ENCODE data around the gene CLEC16A.

Gene CLEC16A

GRCh38 chr16:11128211-11129141 is 184.1 kb downstream of the CLEC16A start:
- peaks cover 70% of the 10 kb centered on the region for H3K36me3 ChIP-seq
- H3K4me3 ChIP-seq (ENCODE audit: low read depth in 1 of 2, low read length in 1 of 2), result no peak overlapping the region
- H3K27me3 ChIP-seq, result no peaks in the 10 kb centered on the region
- no peaks in the 10 kb centered on the region for H3K4me1 ChIP-seq (ENCODE audit: control insufficient read depth in 1 of 2, insufficient read depth in 1 of 2, low read depth in 1 of 2, low read length in 1 of 2)
- no peak overlapping the region for H3K27ac ChIP-seq
- TF ChIP-seq, protein P1, sequence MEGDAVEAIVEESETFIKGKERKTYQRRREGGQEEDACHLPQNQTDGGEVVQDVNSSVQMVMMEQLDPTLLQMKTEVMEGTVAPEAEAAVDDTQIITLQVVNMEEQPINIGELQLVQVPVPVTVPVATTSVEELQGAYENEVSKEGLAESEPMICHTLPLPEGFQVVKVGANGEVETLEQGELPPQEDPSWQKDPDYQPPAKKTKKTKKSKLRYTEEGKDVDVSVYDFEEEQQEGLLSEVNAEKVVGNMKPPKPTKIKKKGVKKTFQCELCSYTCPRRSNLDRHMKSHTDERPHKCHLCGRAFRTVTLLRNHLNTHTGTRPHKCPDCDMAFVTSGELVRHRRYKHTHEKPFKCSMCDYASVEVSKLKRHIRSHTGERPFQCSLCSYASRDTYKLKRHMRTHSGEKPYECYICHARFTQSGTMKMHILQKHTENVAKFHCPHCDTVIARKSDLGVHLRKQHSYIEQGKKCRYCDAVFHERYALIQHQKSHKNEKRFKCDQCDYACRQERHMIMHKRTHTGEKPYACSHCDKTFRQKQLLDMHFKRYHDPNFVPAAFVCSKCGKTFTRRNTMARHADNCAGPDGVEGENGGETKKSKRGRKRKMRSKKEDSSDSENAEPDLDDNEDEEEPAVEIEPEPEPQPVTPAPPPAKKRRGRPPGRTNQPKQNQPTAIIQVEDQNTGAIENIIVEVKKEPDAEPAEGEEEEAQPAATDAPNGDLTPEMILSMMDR (IDR thresholded peaks at IDR 0.05), result no peak
- H3K9me3 ChIP-seq, result no peaks in the 10 kb centered on the region

- no peaks in the 10 kb centered on the region for H3K4me1 ChIP-seq (ENCODE audit: control insufficient read depth in 1 of 2, insufficient read depth in 1 of 2, low read depth in 1 of 2, low read length in 1 of 2)
- no peaks in the 10 kb centered on the region for H3K27me3 ChIP-seq
- no peak overlapping the region for H3K27ac ChIP-seq
- no peaks in the 10 kb centered on the region for H3K9me3 ChIP-seq
- no peak overlapping the region for H3K4me3 ChIP-seq (ENCODE audit: low read depth in 1 of 2, low read length in 1 of 2)
- TF ChIP-seq, protein P1 (IDR thresholded peaks at IDR 0.05), result no peak
- H3K36me3 ChIP-seq, result peaks cover 61% of the 10 kb centered on the region
Measured at GRCh38 chr16:11129378-11129781, 185.0 kb downstream of the CLEC16A start.

GRCh38 chr16:11130978-11131665 is 186.8 kb downstream of the CLEC16A start:
- no peaks in the 10 kb centered on the region for H3K4me1 ChIP-seq (ENCODE audit: control insufficient read depth in 1 of 2, insufficient read depth in 1 of 2, low read depth in 1 of 2, low read length in 1 of 2)
- H3K36me3 ChIP-seq, result peaks cover 54% of the 10 kb centered on the region
- H3K27ac ChIP-seq, result no peak overlapping the region
- no peaks in the 10 kb centered on the region for H3K9me3 ChIP-seq
- TF ChIP-seq, protein P1 (IDR thresholded peaks at IDR 0.05), result no peak
- no peak overlapping the region for H3K4me3 ChIP-seq (ENCODE audit: low read depth in 1 of 2, low read length in 1 of 2)
- no peaks in the 10 kb centered on the region for H3K27me3 ChIP-seq

- H3K4me1 ChIP-seq (ENCODE audit: control insufficient read depth in 1 of 2, insufficient read depth in 1 of 2, low read depth in 1 of 2, low read length in 1 of 2), result no peaks in the 10 kb centered on the region
- no peak overlapping the region for H3K4me3 ChIP-seq (ENCODE audit: low read depth in 1 of 2, low read length in 1 of 2)
- TF ChIP-seq, protein P1 (IDR thresholded peaks at IDR 0.05), result no peak
- H3K9me3 ChIP-seq, result no peaks in the 10 kb centered on the region
- peaks cover 54% of the 10 kb centered on the region for H3K36me3 ChIP-seq
- H3K27me3 ChIP-seq, result no peaks in the 10 kb centered on the region
- H3K27ac ChIP-seq, result no peak overlapping the region
Measured at GRCh38 chr16:11131706-11132105, 187.3 kb downstream of the CLEC16A start.

DNA sequence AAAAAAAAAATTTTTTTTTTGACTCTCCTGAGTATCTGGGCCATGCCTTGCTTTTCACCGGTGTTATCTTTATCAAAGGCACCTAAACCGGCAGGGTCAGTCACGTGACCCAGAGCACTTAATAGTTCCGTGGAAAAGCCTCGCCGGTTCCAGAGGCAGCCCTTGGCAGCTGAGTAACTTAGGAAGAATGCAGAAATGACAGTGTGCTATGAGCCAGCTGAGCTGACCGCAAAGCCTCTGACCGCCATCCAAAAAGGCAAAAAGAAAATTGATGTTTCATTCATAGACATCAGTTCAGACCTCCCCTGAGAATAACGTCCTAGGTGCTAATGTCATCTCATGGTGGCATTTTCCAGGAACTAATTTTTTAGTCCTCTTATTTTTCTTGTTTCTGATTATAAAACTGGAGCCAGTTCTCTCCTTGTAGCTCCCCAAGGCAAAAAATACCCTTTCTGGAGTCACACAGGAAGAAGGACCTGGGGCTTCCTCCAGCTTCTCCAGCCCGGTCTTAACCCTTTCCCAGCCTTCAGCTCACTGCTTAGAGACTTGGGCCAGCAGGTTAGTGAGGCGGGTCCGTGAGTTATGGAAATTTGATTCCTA is 189.1 kb downstream of the CLEC16A start:
- Histone ChIP-seq H3K4me3 (ENCODE audit: low read depth in 1 of 2, low read length in 1 of 2) (no peak overlapping the region), H3K27ac (no peak overlapping the region), H3K4me1 (ENCODE audit: control insufficient read depth in 1 of 2, insufficient read depth in 1 of 2, low read depth in 1 of 2, low read length in 1 of 2) (no peaks in the 10 kb centered on the region), H3K27me3 (no peaks in the 10 kb centered on the region), H3K36me3 (peaks cover 52% of the 10 kb centered on the region), H3K9me3 (no peaks in the 10 kb centered on the region)
- TF ChIP-seq, protein P1 (IDR thresholded peaks at IDR 0.05), result no peak

Data from neutrophil (primary cell).